NCI-H748 (cell line): ENCODE data around the gene TRHDE.

Experiments used
- DNase-seq: peaks from one replicate; lab custom pipeline; 2025; ENCODE audit not compliant: unreplicated experiment; lab: John Stamatoyannopoulos, UW

TRHDE gene

GRCh38 chr12:72272091-72272661 is at the start of gene TRHDE:
TRHDE (plus strand) TSS chr12:72272370; CDS start chr12:72272644, 274 bp downstream.
- DNase-seq = peak; percentile 76

GRCh38 chr12:72226510-72226909 is 45.7 kb upstream of the TRHDE start:
- DNase-seq = no peak

GRCh38 chr12:72228424-72228823 is 43.7 kb upstream of the TRHDE start:
- DNase-seq = no peak

- no peak for DNase-seq
Observed at GRCh38 chr12:72230589-72230988, 41.6 kb upstream of the TRHDE start.

GRCh38 chr12:72234886-72235285 is 37.3 kb upstream of the TRHDE start:
- DNase-seq = no peak

- no peak for DNase-seq
Observed at GRCh38 chr12:72236071-72236705, 36.0 kb upstream of the TRHDE start.

- no peak for DNase-seq
Observed at GRCh38 chr12:72241552-72241951, 30.6 kb upstream of the TRHDE start.

- no peak for DNase-seq
Observed at GRCh38 chr12:72242946-72243345, 29.2 kb upstream of the TRHDE start.

- no peak for DNase-seq
Observed at GRCh38 chr12:72246370-72246769, 25.8 kb upstream of the TRHDE start.

- no peak for DNase-seq
Observed at GRCh38 chr12:72250346-72250745, 21.8 kb upstream of the TRHDE start.

GRCh38 chr12:72256725-72257124 is 15.4 kb upstream of the TRHDE start:
- DNase-seq = no peak

GRCh38 chr12:72261885-72262284 is 10.3 kb upstream of the TRHDE start:
- no peak for DNase-seq

GRCh38 chr12:72264548-72265175 is 7.5 kb upstream of the TRHDE start:
- peak; percentile 33 for DNase-seq

- peak; percentile 14 for DNase-seq
Observed at GRCh38 chr12:72267974-72268373, 4.2 kb upstream of the TRHDE start.

GRCh38 chr12:72268386-72268785 is 3.8 kb upstream of the TRHDE start:
- no peak for DNase-seq

GRCh38 chr12:72269491-72269890 is 2.7 kb upstream of the TRHDE start:
- no peak for DNase-seq

GRCh38 chr12:72270246-72270645 is 1.9 kb upstream of the TRHDE start:
- no peak for DNase-seq

- DNase-seq = no peak
Observed at GRCh38 chr12:72270961-72271360, 1.2 kb upstream of the TRHDE start.

GRCh38 chr12:72271451-72272090 is 599 bp upstream of the TRHDE start:
- peak; percentile 76 for DNase-seq

- peak; percentile 50 for DNase-seq
Observed at GRCh38 chr12:72272731-72273498, 745 bp downstream of the TRHDE start.

- no peak for DNase-seq
Observed at GRCh38 chr12:72273499-72273837, 1.3 kb downstream of the TRHDE start.
